ENCODE data around the gene GUF1. TPM values are rescaled to one million over a fixed set of nuclear protein-coding genes. Genes with fewer than 3 reads are reported as not detected.
"Not testable (repeated sequence)": the region's sequence is repeated elsewhere in the genome, so short reads cannot be mapped to it uniquely, and the experiment has no call there.

GUF1 gene
- total RNA-seq, 3 donors from 2014 or later, result 17.8 to 21.7 (median 21.4) TPM

- peaks cover 10% of the 10 kb centered on the region for H3K4me1 ChIP-seq (ENCODE audit: low read depth)
- DNase-seq (no peak), ATAC-seq (no peak)
- no peak for TF ChIP-seq CTCF (IDR thresholded peaks at IDR 0.05)
- no peak overlapping the region for H3K4me3 ChIP-seq
- H3K36me3 ChIP-seq (ENCODE audit: low read depth), result no peaks in the 10 kb centered on the region
- intact Hi-C loops (cut with DNase I, micrococcal nuclease), result no loop called here
- no peaks in the 10 kb centered on the region for H3K9me3 ChIP-seq
Measured at GRCh38 chr4:44722001-44722400, 43.8 kb downstream of the GUF1 start.

GRCh38 chr4:44725166-44725565, 46.9 kb downstream of the GUF1 start:
- H3K9me3 ChIP-seq, result no peaks in the 10 kb centered on the region
- ATAC-seq (no peak), DNase-seq (no peak)
- intact Hi-C loops (cut with DNase I, micrococcal nuclease), result no loop called here
- TF ChIP-seq CTCF (IDR thresholded peaks at IDR 0.05), result no peak
- peaks cover 15% of the 10 kb centered on the region for H3K4me1 ChIP-seq (ENCODE audit: low read depth)
- H3K36me3 ChIP-seq (ENCODE audit: low read depth), result no peaks in the 10 kb centered on the region
- no peak overlapping the region for H3K4me3 ChIP-seq

GRCh38 chr4:44725726-44726037, 47.5 kb downstream of the GUF1 start:
- Histone ChIP-seq H3K4me3 (peak overlapping the region; percentile 63), H3K4me1 (ENCODE audit: low read depth) (peaks cover 15% of the 10 kb centered on the region), H3K9me3 (no peaks in the 10 kb centered on the region), H3K36me3 (ENCODE audit: low read depth) (no peaks in the 10 kb centered on the region)
- intact Hi-C loops (cut with DNase I, micrococcal nuclease), result no loop called here
- TF ChIP-seq CTCF (IDR thresholded peaks at IDR 0.05), result no peak
- no peak for ATAC-seq
- no peak for DNase-seq

- no peak for TF ChIP-seq CTCF (IDR thresholded peaks at IDR 0.05)
- DNase-seq, result peak; percentile 89 to 92 (median 91)
- ATAC-seq, result peak; percentile 99
- H3K9me3 ChIP-seq, result no peaks in the 10 kb centered on the region
- peaks cover 15% of the 10 kb centered on the region for H3K4me1 ChIP-seq (ENCODE audit: low read depth)
- H3K4me3 ChIP-seq, result peak within 1 kb of the TSS; percentile 63
- intact Hi-C loops (cut with DNase I, micrococcal nuclease), result no loop called here
- H3K36me3 ChIP-seq (ENCODE audit: low read depth), result no peaks in the 10 kb centered on the region
Measured at GRCh38 chr4:44726038-44726871, 48.0 kb downstream of the GUF1 start, which contains the start of gene GNPDA2. TSS of gene GNPDA2 (minus strand) at chr4:44726556. CDS start at chr4:44722207, 4,349 bp downstream.

DNA sequence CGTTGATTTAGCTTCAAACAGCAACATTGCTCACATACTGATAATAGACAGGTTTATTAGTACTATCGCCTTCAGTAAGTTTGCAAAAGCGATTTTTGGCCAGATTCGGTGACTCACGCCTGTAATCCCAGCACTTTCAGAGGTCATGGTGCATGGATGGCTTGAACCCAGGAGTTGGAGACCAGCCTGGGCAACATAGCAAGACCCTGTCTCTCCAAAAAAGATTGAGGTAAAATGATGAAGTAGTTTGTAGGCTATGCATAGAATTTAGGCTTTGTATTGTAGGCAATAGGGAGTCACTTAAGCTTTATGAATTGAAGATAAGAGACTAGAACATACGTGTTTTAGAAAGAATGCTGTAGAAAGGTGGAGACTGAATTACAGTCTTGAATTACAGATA, 49.3 kb downstream of the GUF1 start:
- Histone ChIP-seq H3K4me1 (ENCODE audit: low read depth) (peaks cover 15% of the 10 kb centered on the region), H3K36me3 (ENCODE audit: low read depth) (no peaks in the 10 kb centered on the region), H3K9me3 (no peaks in the 10 kb centered on the region), H3K4me3 (no peak overlapping the region)
- no peak for DNase-seq
- intact Hi-C loops (cut with DNase I, micrococcal nuclease), result no loop called here
- TF ChIP-seq CTCF (IDR thresholded peaks at IDR 0.05), result no peak
- ATAC-seq, result peak; percentile 7

- H3K4me3 ChIP-seq; ATAC-seq; H3K9me3 ChIP-seq; intact Hi-C loops (cut with DNase I, micrococcal nuclease); H3K36me3 ChIP-seq (ENCODE audit: low read depth); DNase-seq: not testable (repeated sequence)
- H3K4me1 ChIP-seq (ENCODE audit: low read depth), result peaks cover 15% of the 10 kb centered on the region
Measured at GRCh38 chr4:44728694-44729093, 50.5 kb downstream of the GUF1 start.

All from mucosa of descending colon (tissue), 3 donors.